Colonic mucosa (tissue), 4 donors: Measurements from ENCODE around the gene PGR. TPM values are rescaled to one million over a fixed set of nuclear protein-coding genes. Genes with fewer than 3 reads are reported as not detected.
A peak's percentile ranks its signal among the peaks of the same experiment; 100 is the strongest.

Source experiments
- DNase-seq: peaks from one replicate; pipeline ENCODE4 v3.0.0-alpha.2; 2020
- H3K27ac ChIP-seq: fragments of 200-600 bp; one replicate; pipeline ENCODE4 v1.8.0; 2021
- H3K27me3 ChIP-seq: fragments of 200-600 bp; one replicate; pipeline ENCODE4 v1.8.0; 2021
- H3K36me3 ChIP-seq: fragments of 200-600 bp; one replicate; pipeline ENCODE4 v1.8.0; 2021
- H3K4me1 ChIP-seq: fragments of 200-600 bp; one replicate; pipeline ENCODE4 v1.8.0; 2021; ENCODE audit warnings: mild to moderate bottlenecking
- H3K4me3 ChIP-seq: fragments of 200-600 bp; one replicate; pipeline ENCODE4 v1.8.0; 2021
- H3K9ac ChIP-seq, 2 donors: one replicate each; pipeline ENCODE4 v1.7.0; 2013; ENCODE audit warnings: control low read depth in 2 of 2, low read depth in 2 of 2, low read length in 2 of 2
- H3K9me3 ChIP-seq: fragments of 200-600 bp; one replicate; pipeline ENCODE4 v1.8.0; 2021
- intact Hi-C: fragments of 100-400 bp; cut with DNase I; formaldehyde crosslinking; loops from one replicate; pipeline ENCODE4 v1.14.1; 2022
- total RNA-seq, 2 donors: library from RNA; stranded (reverse); fragmentation: NEBNext Ultra II Directional in 1 of 2; extraction: Animal tissue kit (Norgen Biotek cat#: 25700) in 1 of 2; gene quantifications; one replicate each; pipeline ENCODE4 v1.2.1, GENCODE V29; 2021
- TF ChIP-seq, protein P1 (sequence below): fragments of 200-600 bp; IDR thresholded peaks from one replicate; pipeline ENCODE4 v1.8.0; 2022; ENCODE audit warnings: antibody characterized with exemption, mild to moderate bottlenecking
- donor health status: healthy.
- donor health status: DM: no; HTN: no; CAD: no.
- donor health status: DM: no; HTN: no; CAD: no.

Gene PGR
- under 1 TPM; 0.27 to 0.69 TPM for total RNA-seq

DNA sequence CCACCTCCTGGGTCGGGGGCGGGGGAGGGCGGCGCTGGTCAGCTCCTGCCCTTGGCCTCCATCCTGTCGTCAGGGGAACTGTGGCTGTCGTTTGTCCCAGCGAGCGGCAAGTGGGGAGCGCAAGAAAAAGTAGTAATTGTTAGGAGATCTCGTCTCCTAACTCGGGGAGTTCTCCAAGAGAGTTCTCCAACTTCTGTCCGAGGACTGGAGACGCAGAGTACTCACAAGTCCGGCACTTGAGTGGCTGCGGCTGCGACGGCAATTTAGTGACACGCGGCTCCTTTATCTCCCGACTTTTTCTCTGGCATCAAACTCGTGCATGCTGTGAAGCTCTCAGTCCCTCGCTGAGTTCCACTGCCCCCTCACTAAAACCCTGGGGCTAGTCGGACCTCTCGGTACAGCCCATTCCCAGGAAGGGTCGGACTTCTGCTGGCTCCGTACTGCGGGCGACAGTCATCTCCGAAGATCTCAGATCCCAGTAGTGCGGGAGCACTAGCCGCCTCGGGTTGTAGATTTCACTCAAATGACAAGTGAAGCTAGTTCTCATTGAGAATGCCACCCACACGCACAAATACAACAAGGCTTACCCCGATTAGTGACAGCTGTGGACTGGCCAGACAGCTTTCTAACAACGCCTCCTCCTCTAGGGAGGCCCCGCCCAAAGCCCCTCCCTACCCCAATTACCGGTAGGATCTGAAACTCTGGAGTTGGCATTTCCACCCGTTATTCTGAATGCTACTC is at the start of gene PGR:
PGR (minus strand) TSS at position 611 of the 741 bp plus-strand sequence. CDS start 743 bp downstream, outside the sequence.
- peaks cover 3% of the 10 kb centered on the region for H3K4me1 ChIP-seq
- peak; percentile 51 for DNase-seq
- intact Hi-C loops: no loop called here
- TF ChIP-seq, protein P1, sequence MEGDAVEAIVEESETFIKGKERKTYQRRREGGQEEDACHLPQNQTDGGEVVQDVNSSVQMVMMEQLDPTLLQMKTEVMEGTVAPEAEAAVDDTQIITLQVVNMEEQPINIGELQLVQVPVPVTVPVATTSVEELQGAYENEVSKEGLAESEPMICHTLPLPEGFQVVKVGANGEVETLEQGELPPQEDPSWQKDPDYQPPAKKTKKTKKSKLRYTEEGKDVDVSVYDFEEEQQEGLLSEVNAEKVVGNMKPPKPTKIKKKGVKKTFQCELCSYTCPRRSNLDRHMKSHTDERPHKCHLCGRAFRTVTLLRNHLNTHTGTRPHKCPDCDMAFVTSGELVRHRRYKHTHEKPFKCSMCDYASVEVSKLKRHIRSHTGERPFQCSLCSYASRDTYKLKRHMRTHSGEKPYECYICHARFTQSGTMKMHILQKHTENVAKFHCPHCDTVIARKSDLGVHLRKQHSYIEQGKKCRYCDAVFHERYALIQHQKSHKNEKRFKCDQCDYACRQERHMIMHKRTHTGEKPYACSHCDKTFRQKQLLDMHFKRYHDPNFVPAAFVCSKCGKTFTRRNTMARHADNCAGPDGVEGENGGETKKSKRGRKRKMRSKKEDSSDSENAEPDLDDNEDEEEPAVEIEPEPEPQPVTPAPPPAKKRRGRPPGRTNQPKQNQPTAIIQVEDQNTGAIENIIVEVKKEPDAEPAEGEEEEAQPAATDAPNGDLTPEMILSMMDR: no peak
- H3K9ac ChIP-seq: no peak within 1 kb of the TSS
- H3K9me3 ChIP-seq: no peaks in the 10 kb centered on the region
- peaks cover 22% of the 10 kb centered on the region for H3K27me3 ChIP-seq
- no peak within 1 kb of the TSS for H3K27ac ChIP-seq
- no peaks in the 10 kb centered on the region for H3K36me3 ChIP-seq
- peak within 1 kb of the TSS; percentile 43 for H3K4me3 ChIP-seq

DNA sequence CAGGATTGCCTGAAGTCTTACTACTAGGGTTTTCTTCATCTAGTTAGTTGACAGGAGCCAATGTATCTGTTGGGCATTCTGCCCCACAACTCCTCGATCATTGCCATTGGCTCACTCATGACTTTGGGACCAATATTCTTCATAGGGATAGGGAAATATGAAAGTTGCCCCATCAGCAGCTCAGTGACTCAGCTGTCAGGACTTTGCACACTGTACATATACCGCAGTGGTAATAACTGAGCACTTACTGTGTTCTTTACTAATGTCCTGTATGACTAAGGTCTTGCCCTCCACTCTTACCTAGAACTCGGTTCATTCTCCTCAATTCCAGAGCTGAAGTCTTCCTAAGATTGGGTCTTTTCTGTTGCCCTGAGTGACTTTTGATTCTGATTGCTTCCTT is 46.8 kb upstream of the PGR start:
- H3K27me3 ChIP-seq: no peaks in the 10 kb centered on the region
- no peaks in the 10 kb centered on the region for H3K9me3 ChIP-seq
- H3K27ac ChIP-seq: no peak overlapping the region
- TF ChIP-seq, protein P1: no peak
- H3K36me3 ChIP-seq: no peaks in the 10 kb centered on the region
- intact Hi-C loops: no loop called here
- H3K4me3 ChIP-seq: no peak overlapping the region
- no peak for DNase-seq
- no peaks in the 10 kb centered on the region for H3K4me1 ChIP-seq
- no peak overlapping the region for H3K9ac ChIP-seq

DNA sequence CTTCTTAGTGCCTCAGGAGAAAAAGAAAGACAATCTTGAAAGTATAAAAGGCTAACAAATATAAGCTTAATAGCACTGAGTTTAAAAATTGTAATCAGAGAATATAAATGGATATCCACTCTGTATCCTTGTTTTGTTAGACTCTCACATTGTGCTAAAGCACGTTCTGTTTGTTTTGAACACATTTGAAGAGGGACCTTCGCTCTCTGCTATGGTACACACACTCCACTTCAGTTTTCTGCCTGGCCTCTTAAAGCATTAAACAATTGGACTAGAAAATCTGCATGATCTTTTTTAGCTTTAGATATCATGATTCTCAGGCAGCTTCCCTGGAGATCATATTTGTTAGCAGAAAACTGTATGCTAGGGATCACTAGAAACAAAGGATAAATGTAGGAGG is 40.3 kb upstream of the PGR start:
- DNase-seq: no peak

GRCh38 chr11:101166038-101166437 is 36.4 kb upstream of the PGR start:
- H3K27ac ChIP-seq: no peak overlapping the region
- TF ChIP-seq, protein P1: no peak
- no peaks in the 10 kb centered on the region for H3K9me3 ChIP-seq
- H3K36me3 ChIP-seq: no peaks in the 10 kb centered on the region
- no peak overlapping the region for H3K9ac ChIP-seq
- intact Hi-C loops: no loop called here
- no peaks in the 10 kb centered on the region for H3K27me3 ChIP-seq
- no peak overlapping the region for H3K4me3 ChIP-seq
- DNase-seq: no peak
- no peaks in the 10 kb centered on the region for H3K4me1 ChIP-seq

More for the DNA sequence above, 40.3 kb upstream of the PGR start:
- Histone ChIP-seq H3K9ac (no peak overlapping the region), H3K4me3 (no peak overlapping the region), H3K4me1 (no peaks in the 10 kb centered on the region), H3K27ac (no peak overlapping the region), H3K36me3 (no peaks in the 10 kb centered on the region), H3K9me3 (no peaks in the 10 kb centered on the region), H3K27me3 (no peaks in the 10 kb centered on the region)
- intact Hi-C loops: no loop called here
- TF ChIP-seq, protein P1: no peak

- Histone ChIP-seq H3K4me1 (no peaks in the 10 kb centered on the region), H3K4me3 (no peak overlapping the region), H3K27ac (no peak overlapping the region), H3K27me3 (no peaks in the 10 kb centered on the region), H3K9ac (no peak overlapping the region), H3K9me3 (no peaks in the 10 kb centered on the region), H3K36me3 (no peaks in the 10 kb centered on the region)
- intact Hi-C loops: no loop called here
- DNase-seq: no peak
- TF ChIP-seq, protein P1: no peak
These were observed 28.5 kb upstream of the PGR start for GRCh38 chr11:101158119-101158518.
